ENCODE data around the gene PNPLA8. TPM values are rescaled to one million over a fixed set of nuclear protein-coding genes. Genes with fewer than 3 reads are reported as not detected.

The PNPLA8 gene
- total and polyA plus RNA-seq, 2 of the 4 experiments (the other 2 are of a cell fraction): 7.0 to 14.5 TPM

DNA sequence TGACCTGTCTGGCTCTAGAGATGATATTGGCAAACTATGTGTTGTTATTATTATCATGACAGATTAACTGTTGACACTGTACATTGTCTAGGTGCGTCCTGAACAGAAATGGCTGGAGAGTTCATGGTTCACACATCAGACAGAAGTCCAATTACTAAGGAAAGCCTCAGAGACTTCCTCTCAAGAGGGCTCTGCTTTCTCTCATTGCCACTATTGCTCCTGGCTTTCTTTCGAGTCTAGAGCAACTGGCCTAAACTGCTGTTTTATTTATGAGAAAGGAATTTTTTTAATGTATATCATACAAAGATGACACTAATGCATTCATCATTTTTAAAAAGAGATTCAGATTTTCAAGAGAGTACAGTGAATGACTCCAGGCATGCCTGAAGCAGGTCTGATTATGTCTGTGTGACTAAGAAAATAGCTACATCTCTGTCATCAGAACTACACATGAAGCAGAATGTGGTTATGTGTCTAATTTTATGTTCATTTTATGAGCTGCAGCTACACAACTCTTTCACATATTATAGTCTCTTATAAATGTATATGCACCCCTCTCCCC, 100.1 kb downstream of the PNPLA8 start:
- Histone ChIP-seq H2BK5ac (ENCODE audit: low read depth, low read length, poor library complexity, severe bottlenecking) (no peak overlapping the region), H3K27ac (ENCODE audit: insufficient read depth, low read length) (no peak overlapping the region), H3K79me1 (ENCODE audit: low read depth in 1 of 2, low read length in 2 of 2) (no peaks in the 10 kb centered on the region), H3K56ac (ENCODE audit: extremely low read depth, insufficient read depth, low read length) (no peak overlapping the region), H3K4me3 (ENCODE audit: insufficient read depth, low read depth, low read length) (no peak overlapping the region), H4K20me1 (ENCODE audit: insufficient read depth, low read length) (no peaks in the 10 kb centered on the region), H3K9ac (ENCODE audit: low read depth, low read length) (no peak overlapping the region), H3K14ac (replicated peaks; ENCODE audit: low read depth, low read length) (no peak overlapping the region), H2BK20ac (ENCODE audit: low read depth, low read length) (no peak overlapping the region), H3K4me1 (ENCODE audit: control insufficient read depth, insufficient read depth, low read length) (no peaks in the 10 kb centered on the region), H3K9me1 (ENCODE audit: insufficient read depth, low read length) (no peaks in the 10 kb centered on the region), H2BK120ac (ENCODE audit: low read depth, low read length) (no peak overlapping the region), H3K18ac (ENCODE audit: low read depth, low read length) (no peak overlapping the region), H4K91ac (ENCODE audit: insufficient read depth, low read depth, low read length) (no peak overlapping the region), H3K23ac (ENCODE audit: low read depth, low read length) (no peak overlapping the region), H3K9me3 (ENCODE audit: control insufficient read depth, insufficient read depth, low read length) (no peaks in the 10 kb centered on the region), H2AK5ac (ENCODE audit: low read depth, low read length) (no peak overlapping the region), H3K27me3 (ENCODE audit: control insufficient read depth, insufficient read depth, low read length) (no peaks in the 10 kb centered on the region; the same call in 1 of the 2 replicates), H3K4me2 (ENCODE audit: low read depth, low read length) (no peak overlapping the region), H2BK15ac (ENCODE audit: low read depth, low read length) (no peak overlapping the region), H4K8ac (ENCODE audit: low read depth in 2 of 2, low read length in 2 of 2) (no peak overlapping the region), H2AK9ac (replicated peaks; ENCODE audit: low read depth, low read length, poor library complexity) (no peak overlapping the region), H2AFZ (replicated peaks; ENCODE audit: low read length, poor library complexity) (no peak overlapping the region), H4K5ac (ENCODE audit: low read depth, low read length) (no peak overlapping the region), H3K36me3 (ENCODE audit: control insufficient read depth, insufficient read depth, low read length) (no peaks in the 10 kb centered on the region), H3K4ac (ENCODE audit: low read depth, low read length) (no peak overlapping the region)
- in situ Hi-C loops (cut with MboI; ENCODE audit: low sequenced_read_pairs): no loop called here
- dilution Hi-C loops (cut with HindIII; ENCODE audit: low sequenced_read_pairs, unreplicated experiment): no loop called here
- WGBS, 2 experiments (ENCODE audit: extremely low coverage in 2 of 2, insufficient read length in 1 of 2): no CpG with 5 or more reads among the region's 2 CpGs
- intact Hi-C loops (cut with micrococcal nuclease): no loop called here
- POLR2A ChIA-PET (ENCODE audit: unreplicated experiment): no interaction called here
- DNase-seq (no peak), ATAC-seq (ENCODE audit: low read depth) (no peak)
- TF ChIP-seq RFX5 (IDR thresholded peaks at IDR 0.05; ENCODE audit: low read depth, low read length): no peak
- no peak for TF ChIP-seq MAFK (IDR thresholded peaks at IDR 0.05; ENCODE audit: low read depth, low read length)
- TF ChIP-seq, protein P1, sequence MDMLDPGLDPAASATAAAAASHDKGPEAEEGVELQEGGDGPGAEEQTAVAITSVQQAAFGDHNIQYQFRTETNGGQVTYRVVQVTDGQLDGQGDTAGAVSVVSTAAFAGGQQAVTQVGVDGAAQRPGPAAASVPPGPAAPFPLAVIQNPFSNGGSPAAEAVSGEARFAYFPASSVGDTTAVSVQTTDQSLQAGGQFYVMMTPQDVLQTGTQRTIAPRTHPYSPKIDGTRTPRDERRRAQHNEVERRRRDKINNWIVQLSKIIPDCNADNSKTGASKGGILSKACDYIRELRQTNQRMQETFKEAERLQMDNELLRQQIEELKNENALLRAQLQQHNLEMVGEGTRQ (IDR thresholded peaks at IDR 0.05; ENCODE audit: low read depth, low read length): no peak
- no peak for TF ChIP-seq BHLHE40 (IDR thresholded peaks at IDR 0.05; ENCODE audit: low read depth, low read length)
- TF ChIP-seq CEBPB (IDR thresholded peaks at IDR 0.05; ENCODE audit: low read depth, low read length): no peak
- no peak for TF ChIP-seq CHD1 (IDR thresholded peaks at IDR 0.05; ENCODE audit: low read depth, low read length)
- no peak for TF ChIP-seq RCOR1 (IDR thresholded peaks at IDR 0.05; ENCODE audit: insufficient replicate concordance, low read length)
- TF ChIP-seq, protein P2, sequence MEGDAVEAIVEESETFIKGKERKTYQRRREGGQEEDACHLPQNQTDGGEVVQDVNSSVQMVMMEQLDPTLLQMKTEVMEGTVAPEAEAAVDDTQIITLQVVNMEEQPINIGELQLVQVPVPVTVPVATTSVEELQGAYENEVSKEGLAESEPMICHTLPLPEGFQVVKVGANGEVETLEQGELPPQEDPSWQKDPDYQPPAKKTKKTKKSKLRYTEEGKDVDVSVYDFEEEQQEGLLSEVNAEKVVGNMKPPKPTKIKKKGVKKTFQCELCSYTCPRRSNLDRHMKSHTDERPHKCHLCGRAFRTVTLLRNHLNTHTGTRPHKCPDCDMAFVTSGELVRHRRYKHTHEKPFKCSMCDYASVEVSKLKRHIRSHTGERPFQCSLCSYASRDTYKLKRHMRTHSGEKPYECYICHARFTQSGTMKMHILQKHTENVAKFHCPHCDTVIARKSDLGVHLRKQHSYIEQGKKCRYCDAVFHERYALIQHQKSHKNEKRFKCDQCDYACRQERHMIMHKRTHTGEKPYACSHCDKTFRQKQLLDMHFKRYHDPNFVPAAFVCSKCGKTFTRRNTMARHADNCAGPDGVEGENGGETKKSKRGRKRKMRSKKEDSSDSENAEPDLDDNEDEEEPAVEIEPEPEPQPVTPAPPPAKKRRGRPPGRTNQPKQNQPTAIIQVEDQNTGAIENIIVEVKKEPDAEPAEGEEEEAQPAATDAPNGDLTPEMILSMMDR (conservative IDR thresholded peaks at IDR 0.05; ENCODE audit: low read depth, low read length): no peak
- no peak for TF ChIP-seq RAD21 (IDR thresholded peaks at IDR 0.05; ENCODE audit: low read length)
- no peak for TF ChIP-seq MXI1 (IDR thresholded peaks at IDR 0.05; ENCODE audit: borderline replicate concordance, low read depth, low read length)
- CTCF ChIA-PET: no interaction called here
- BruUV-seq (replicated peaks): no TSS peak

Measured in IMR-90 (cell line).